ENCODE measurements around the gene DYNC1I2.
"Not testable (repeated sequence)": the region's sequence is repeated elsewhere in the genome, so short reads cannot be mapped to it uniquely, and the experiment has no call there.

Gene DYNC1I2

GRCh38 chr2:171718720-171719119, 31.5 kb downstream of the DYNC1I2 start:
- DNase-seq (ENCODE audit: low spot score) = no peak

GRCh38 chr2:171719660-171720059, 32.4 kb downstream of the DYNC1I2 start:
- no peak for DNase-seq (ENCODE audit: low spot score)

- no peak for DNase-seq (ENCODE audit: low spot score)
These were observed 36.7 kb downstream of the DYNC1I2 start for GRCh38 chr2:171723716-171724683.

DNA sequence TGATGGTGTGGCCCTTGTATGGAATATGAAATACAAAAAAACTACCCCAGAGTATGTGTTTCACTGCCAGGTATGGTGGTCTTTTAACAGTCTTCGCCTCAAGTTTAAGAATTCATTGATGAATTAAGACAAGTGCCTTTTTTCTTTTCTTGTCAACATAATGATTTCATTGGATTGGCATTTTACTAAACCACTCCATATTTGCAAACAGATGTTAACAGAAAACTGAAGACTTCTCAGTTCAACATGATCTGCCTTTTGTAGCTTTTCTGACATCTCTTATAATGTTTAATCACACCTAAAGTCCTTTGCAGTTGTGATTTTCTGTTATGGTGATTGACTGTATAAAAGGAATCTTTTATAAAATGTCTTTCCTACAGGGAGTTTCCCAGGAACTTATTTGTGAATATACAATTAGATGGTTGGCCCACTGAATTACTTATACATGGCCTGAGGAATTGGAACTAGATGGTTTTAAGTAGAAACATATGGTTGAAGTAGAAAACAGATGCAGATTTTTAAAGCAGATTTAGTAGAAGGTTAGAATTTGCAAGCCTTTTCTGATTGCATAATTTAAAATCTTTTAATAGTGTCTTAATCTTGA, 39.7 kb downstream of the DYNC1I2 start:
- DNase-seq (ENCODE audit: low spot score) = no peak

DNA sequence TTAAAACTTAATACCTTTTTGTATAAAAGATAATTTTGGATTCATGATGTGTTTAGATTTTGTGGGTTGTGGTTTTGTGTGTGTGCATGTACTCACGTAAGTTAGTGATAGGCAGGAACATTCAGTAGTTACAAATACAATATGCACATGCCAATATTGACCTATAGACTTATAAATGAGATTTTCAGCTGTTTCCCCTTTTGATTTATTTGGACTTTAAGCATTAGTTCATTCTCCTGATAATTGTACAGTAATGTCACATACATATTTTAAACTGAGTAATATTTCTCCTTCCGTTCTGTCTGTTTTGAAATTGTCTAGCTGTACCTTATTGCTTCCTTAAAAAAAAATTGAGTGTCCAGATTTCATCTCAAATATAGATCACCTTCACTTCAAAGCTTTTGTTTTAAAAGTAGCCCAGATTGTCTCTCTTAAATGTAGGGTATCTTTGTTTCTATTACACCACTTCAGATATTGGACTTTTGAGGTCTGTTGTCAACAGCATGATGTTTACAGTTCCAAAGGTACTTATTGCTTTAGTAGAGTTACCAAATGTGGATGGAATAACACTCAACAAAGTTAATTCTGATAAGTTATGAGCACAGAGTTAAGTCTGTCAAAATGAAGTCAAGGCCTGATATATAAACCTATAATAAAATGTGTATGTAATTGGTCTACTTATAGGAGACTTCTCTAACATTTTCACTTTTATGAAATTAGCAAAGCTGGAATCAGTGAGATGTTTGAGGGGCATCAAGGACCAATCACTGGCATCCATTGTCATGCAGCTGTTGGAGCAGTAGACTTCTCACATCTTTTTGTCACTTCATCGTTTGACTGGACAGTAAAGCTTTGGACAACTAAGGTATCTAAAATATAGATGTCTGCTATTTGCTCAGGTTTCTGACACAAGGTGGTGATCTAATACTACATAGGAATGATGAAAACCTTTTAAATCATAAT, 42.0 kb downstream of the DYNC1I2 start:
- no peak for DNase-seq (ENCODE audit: low spot score)

GRCh38 chr2:171729952-171730317, 42.7 kb downstream of the DYNC1I2 start:
- no peak for DNase-seq (ENCODE audit: low spot score)

GRCh38 chr2:171735991-171736710, 48.9 kb downstream of the DYNC1I2 start:
- no peak for DNase-seq (ENCODE audit: low spot score)

GRCh38 chr2:171741189-171741588, 53.9 kb downstream of the DYNC1I2 start:
- no peak for DNase-seq (ENCODE audit: low spot score)

- no peak for DNase-seq (ENCODE audit: low spot score)
These were observed 55.5 kb downstream of the DYNC1I2 start for GRCh38 chr2:171742760-171743159.

- no peak for DNase-seq (ENCODE audit: low spot score)
These were observed 57.9 kb downstream of the DYNC1I2 start for GRCh38 chr2:171745141-171745540.

GRCh38 chr2:171745806-171746205, 58.5 kb downstream of the DYNC1I2 start:
- no peak for DNase-seq (ENCODE audit: low spot score)

GRCh38 chr2:171747371-171747770, 60.1 kb downstream of the DYNC1I2 start:
- no peak for DNase-seq (ENCODE audit: low spot score)

DNA sequence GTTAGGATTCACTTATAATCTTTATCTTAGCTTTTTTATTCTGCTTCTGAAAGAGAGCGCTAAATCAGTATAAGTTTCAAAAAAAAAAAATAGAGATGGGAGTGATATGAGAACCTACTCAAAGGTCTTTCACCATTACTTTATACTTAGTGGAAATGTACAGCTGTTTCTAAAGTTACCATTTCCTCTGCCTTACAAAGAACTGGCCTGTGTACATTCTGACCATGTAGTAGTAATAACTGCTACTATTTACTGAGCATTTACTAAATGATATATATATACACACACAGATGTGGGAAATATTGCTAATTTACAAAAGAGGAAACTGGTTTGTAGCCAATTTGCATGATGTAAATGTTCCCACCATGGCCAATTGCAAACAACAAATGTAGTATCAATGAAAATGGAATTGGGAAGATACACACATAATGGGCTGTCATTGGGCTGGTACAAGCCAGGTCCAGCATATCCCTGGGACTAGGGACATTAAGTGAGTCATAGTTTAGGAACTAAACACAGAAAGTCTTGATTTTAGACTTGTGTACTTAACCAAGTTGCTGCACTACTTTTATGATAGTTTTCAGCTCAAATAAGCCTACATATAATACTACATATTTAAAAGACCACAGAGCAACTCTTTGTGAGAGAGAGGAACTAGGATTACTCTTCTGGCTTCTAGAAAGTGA, 67.1 kb downstream of the DYNC1I2 start:
- peak; percentile 11 for DNase-seq (ENCODE audit: low spot score)

DNA sequence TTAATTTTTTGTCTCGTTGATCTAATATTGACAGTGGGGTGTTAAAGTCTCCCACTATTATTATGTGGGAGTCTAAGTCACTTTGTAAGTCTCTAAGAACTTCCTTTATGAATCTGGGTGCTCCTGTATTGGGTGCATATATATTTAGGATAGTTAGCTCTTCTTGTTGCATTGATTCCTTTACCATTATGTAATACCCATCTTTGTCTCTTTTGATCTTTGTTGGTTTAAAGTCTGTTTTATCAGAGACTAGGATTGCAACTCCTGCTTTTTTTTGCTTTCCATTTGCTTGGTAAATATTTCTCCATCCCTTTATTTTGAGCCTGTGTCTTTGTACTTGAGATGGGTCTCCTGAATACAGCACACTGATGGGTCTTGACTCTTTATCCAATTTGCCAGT, 71.5 kb downstream of the DYNC1I2 start:
- not testable (repeated sequence) for DNase-seq (ENCODE audit: low spot score)

- DNase-seq (ENCODE audit: low spot score) = not testable (repeated sequence)
These were observed 73.9 kb downstream of the DYNC1I2 start for GRCh38 chr2:171761176-171761575.

DNA sequence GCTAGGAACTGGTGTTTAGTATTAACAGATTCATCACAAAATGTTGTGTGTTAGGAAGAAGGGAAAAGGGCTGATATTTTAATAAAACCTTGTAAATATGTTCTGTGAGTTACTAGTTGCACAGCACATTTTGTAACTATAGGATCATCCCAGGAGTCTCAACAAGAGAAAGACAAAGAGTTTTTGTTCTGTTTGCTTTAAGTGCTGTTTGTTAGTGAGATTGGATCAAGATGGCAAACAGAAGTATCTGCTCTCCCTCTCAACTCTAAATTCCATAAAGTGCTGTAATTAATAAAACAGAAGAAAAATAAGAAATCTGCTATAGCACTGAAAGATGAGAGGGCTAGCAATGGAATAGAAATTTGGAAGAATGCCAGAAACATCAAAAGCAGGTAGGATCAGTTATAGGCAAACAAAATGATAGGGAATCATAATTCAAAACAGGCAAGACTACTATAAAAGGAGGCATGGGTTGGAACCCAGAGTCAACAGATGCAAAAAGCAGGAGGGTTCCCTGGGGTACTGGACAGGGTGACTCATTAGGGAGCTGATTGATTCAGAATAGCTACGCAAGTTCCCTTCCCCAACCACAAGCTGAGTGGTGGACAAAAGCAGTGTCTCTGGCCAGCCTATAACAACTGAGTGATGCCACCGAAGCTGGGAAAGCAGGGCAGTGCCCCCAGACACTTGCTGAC, 75.8 kb downstream of the DYNC1I2 start:
- peak; percentile 13 for DNase-seq (ENCODE audit: low spot score)

DNA sequence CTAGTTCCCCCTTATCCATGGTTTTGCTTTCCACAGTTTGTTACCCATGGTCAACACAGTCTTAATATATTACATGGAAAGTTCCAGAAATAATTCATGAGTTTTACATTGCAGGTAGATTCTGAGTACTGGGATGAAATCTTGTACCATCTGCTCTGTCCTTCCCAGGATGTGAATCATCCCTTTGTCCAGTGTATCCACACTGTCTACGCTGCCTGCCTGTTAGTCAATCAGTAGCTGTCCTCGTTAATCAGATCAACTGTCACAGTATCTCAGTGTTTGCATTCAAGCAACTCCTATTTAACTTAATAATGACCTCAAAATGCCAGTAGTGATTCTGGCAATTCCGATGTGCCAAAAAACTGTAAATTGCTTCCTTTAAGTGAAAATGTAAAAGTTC, 76.3 kb downstream of the DYNC1I2 start:
- DNase-seq (ENCODE audit: low spot score) = no peak

DNA sequence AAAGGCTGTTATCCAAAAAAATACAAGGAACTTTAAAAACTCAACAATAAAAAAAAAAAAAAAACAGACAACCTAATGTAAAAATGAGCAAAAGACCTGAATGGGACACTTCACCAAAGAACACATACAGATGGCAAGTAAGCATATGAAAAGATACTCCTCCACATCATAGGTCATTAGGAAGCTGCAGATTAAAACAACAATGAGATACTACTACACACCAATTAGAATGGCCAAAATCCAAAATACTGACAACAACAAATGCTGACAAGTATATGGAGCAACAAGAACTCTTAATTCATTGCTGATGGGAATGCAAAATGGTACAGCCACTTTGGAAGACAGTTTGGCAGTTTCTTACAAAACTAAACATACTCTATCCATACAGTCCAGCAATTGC, 84.2 kb downstream of the DYNC1I2 start:
- no peak for DNase-seq (ENCODE audit: low spot score)

GRCh38 chr2:171772373-171772772, 85.1 kb downstream of the DYNC1I2 start:
- no peak for DNase-seq (ENCODE audit: low spot score)

DNA sequence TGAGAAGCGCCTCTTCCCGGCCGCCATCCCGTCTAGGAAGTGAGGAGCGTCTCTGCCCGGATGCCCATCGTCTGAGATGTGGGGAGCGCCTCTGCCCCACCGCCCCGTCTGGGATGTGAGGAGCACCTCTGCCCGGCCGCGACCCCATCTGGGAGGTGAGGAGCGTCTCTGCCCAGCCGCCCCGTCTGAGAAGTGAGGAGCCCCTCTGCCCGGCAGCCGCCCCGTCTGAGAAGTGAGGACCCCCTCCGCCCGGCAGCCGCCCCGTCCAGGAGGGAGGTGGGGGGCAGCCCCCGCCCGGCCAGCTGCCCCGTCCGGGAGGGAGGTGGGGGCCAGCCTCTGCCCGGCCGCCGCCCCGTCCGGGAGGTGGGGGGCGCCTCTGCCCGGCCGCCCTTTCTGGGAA, 87.3 kb downstream of the DYNC1I2 start:
- DNase-seq (ENCODE audit: low spot score) = not testable (repeated sequence)

Measured in AG08396 (cell line).